NCI-H82 treated with DMSO at 0.1 percent for 48 hours (cell line): ENCODE results near the gene HDLBP.

Source experiments
- DNase-seq: peaks from one replicate; lab custom pipeline; 2025; ENCODE audit not compliant: unreplicated experiment; lab: John Stamatoyannopoulos, UW

Gene HDLBP

DNA sequence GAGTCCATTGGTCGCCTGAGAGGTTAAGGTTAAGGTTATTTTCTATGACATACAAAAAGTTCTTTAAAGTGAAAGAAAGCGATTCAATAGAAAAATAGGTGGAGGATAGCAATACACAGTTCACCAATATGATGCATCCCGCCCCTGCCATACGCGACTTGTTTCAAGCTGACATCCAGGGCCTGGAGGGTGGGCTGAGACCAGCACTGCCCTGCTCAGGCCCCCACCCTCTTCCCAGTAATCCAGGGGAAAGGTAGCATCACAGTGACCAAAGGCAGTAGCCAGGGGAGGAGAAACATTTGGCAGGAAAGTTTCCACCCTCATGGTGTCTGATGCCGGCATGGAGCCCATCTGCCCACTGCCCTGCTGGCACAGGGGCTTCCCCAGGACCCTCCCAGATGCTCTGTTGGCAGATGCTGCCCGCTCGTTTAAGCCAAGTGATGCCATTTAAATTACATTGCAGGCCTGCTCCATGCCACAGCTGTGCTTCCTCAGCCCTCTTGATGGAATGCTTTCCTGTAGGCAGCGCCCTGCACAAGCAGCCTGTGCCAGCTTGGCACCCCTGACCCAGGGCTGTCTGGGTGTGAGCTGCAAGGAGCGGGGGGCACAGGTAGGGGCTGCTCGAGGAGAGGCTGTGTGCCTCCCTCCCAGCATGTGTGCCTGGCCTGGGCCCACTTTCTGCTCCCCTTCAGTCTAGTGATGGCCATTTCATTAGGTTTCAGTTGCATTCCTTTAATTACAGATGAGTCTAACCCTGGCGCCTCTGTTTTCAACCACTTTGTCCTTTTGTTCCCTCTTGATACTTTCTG is 137.7 kb downstream of the HDLBP start:
- no peak for DNase-seq
